Activated CD8-positive, alpha-beta memory T cell treated with anti-CD3 and anti-CD28 coated beads, Interleukin-2, amount 10 ng/mL, durations not matched to agents 7 days and 5 days (primary cell): ENCODE results near the gene LTO1. TPM values are rescaled to one million over a fixed set of nuclear protein-coding genes. Genes with fewer than 3 reads are reported as not detected.

Source experiments
- ATAC-seq: fragments of 150-1000 bp; cut with Tn5 transposase; one replicate; pipeline ENCODE4 v1.10.0; 2021; ENCODE audit warnings: moderate library complexity
- CTCF ChIA-PET: fragments of 350-600 bp; sonication (Branson Sonifier 250); formaldehyde crosslinking; loops from one replicate; lab custom pipeline; 2021; ENCODE audit warnings: antibody characterized with exemption; lab: Charles Lee
- DNase-seq: peaks from one replicate; pipeline ENCODE4 v3.0.0-alpha.2; 2020
- H3K27ac Mint-ChIP-seq: one replicate; pipeline ENCODE4 v1.8.0; 2021; ENCODE audit warnings: mild to moderate bottlenecking, mixed read lengths
- H3K27me3 Mint-ChIP-seq: one replicate; pipeline ENCODE4 v1.8.0; 2021; ENCODE audit warnings: mixed read lengths
- H3K36me3 Mint-ChIP-seq: one replicate; pipeline ENCODE4 v1.8.0; 2021; ENCODE audit warnings: mild to moderate bottlenecking, mixed read lengths
- H3K4me1 Mint-ChIP-seq: one replicate; pipeline ENCODE4 v1.8.0; 2021; ENCODE audit warnings: mixed read lengths
- H3K4me3 Mint-ChIP-seq: one replicate; pipeline ENCODE4 v1.8.0; 2021; ENCODE audit warnings: mild to moderate bottlenecking, moderate library complexity, mixed read lengths
- H3K9me3 Mint-ChIP-seq: one replicate; pipeline ENCODE4 v1.8.0; 2022; ENCODE audit warnings: low read depth, mixed read lengths
- total RNA-seq, 2 experiments: library from RNA; stranded (reverse); gene quantifications; one replicate each; pipeline ENCODE4 v1.2.3, GENCODE V29; 2021

Gene LTO1
- total RNA-seq, 2 experiments from 2014 or later = 24.0 to 26.3 TPM

GRCh38 chr11:69705901-69706787 lies 31.0 kb upstream of the LTO1 start:
- no peak overlapping the region for H3K4me3 Mint-ChIP-seq
- DNase-seq (no peak), ATAC-seq (no peak)
- no peaks in the 10 kb centered on the region for H3K9me3 Mint-ChIP-seq
- H3K4me1 Mint-ChIP-seq = peaks cover 4% of the 10 kb centered on the region
- no peak overlapping the region for H3K27ac Mint-ChIP-seq
- H3K27me3 Mint-ChIP-seq = peaks cover 62% of the 10 kb centered on the region
- H3K36me3 Mint-ChIP-seq = no peaks in the 10 kb centered on the region
- CTCF ChIA-PET = no interaction called here

GRCh38 chr11:69705351-69705811 lies 30.2 kb upstream of the LTO1 start:
- no peak for DNase-seq
- no peak overlapping the region for H3K27ac Mint-ChIP-seq
- no peaks in the 10 kb centered on the region for H3K9me3 Mint-ChIP-seq
- no peaks in the 10 kb centered on the region for H3K36me3 Mint-ChIP-seq
- CTCF ChIA-PET = no interaction called here
- peaks cover 4% of the 10 kb centered on the region for H3K4me1 Mint-ChIP-seq
- H3K4me3 Mint-ChIP-seq = no peak overlapping the region
- no peak for ATAC-seq
- peaks cover 70% of the 10 kb centered on the region for H3K27me3 Mint-ChIP-seq

- H3K9me3 Mint-ChIP-seq = no peaks in the 10 kb centered on the region
- H3K36me3 Mint-ChIP-seq = no peaks in the 10 kb centered on the region
- H3K4me1 Mint-ChIP-seq = peaks cover 4% of the 10 kb centered on the region
- CTCF ChIA-PET = no interaction called here
- no peak overlapping the region for H3K27ac Mint-ChIP-seq
- no peak overlapping the region for H3K4me3 Mint-ChIP-seq
- DNase-seq (no peak), ATAC-seq (no peak)
- H3K27me3 Mint-ChIP-seq = peaks cover 73% of the 10 kb centered on the region
Observed at GRCh38 chr11:69704508-69705253, 29.5 kb upstream of the LTO1 start.

GRCh38 chr11:69703768-69704507 lies 28.8 kb upstream of the LTO1 start, which contains the start of gene FGF19:
Gene FGF19, minus strand, starts transcription at chr11:69704022. Its CDS starts 146 bp downstream, at chr11:69703876.
- DNase-seq (no peak), ATAC-seq (no peak)
- H3K9me3 Mint-ChIP-seq = no peaks in the 10 kb centered on the region
- peaks cover 71% of the 10 kb centered on the region for H3K27me3 Mint-ChIP-seq
- H3K27ac Mint-ChIP-seq = no peak within 1 kb of the TSS
- H3K4me3 Mint-ChIP-seq = no peak within 1 kb of the TSS
- H3K36me3 Mint-ChIP-seq = no peaks in the 10 kb centered on the region
- CTCF ChIA-PET = no interaction called here
- peaks cover 4% of the 10 kb centered on the region for H3K4me1 Mint-ChIP-seq

DNA sequence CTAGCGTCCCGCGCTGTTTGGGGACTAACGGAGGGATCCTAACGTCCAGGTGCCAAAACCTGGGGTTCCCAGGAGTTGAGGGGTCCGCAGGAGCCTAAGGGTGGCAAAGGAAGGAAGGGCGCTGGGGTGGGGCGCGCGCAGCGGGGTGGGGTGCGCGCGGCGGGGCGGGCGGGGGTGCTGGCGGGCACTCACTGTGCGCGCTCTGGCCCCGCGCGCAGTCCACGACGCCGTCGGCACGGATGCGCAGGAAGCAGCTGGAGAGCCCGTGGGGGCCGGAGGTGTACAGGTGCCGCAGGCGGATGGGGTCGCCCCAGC lies 28.3 kb upstream of the LTO1 start:
- Mint-ChIP-seq H3K36me3 (no peaks in the 10 kb centered on the region), H3K27me3 (peaks cover 72% of the 10 kb centered on the region), H3K4me1 (peaks cover 4% of the 10 kb centered on the region), H3K4me3 (no peak overlapping the region), H3K9me3 (no peaks in the 10 kb centered on the region), H3K27ac (no peak overlapping the region)
- DNase-seq (no peak), ATAC-seq (no peak)
- CTCF ChIA-PET = no interaction called here

GRCh38 chr11:69702769-69703452 lies 27.8 kb upstream of the LTO1 start:
- CTCF ChIA-PET = no interaction called here
- Mint-ChIP-seq H3K36me3 (no peaks in the 10 kb centered on the region), H3K4me3 (no peak overlapping the region), H3K27me3 (peaks cover 74% of the 10 kb centered on the region), H3K4me1 (peaks cover 4% of the 10 kb centered on the region), H3K27ac (no peak overlapping the region), H3K9me3 (no peaks in the 10 kb centered on the region)
- ATAC-seq (no peak), DNase-seq (no peak)

DNA sequence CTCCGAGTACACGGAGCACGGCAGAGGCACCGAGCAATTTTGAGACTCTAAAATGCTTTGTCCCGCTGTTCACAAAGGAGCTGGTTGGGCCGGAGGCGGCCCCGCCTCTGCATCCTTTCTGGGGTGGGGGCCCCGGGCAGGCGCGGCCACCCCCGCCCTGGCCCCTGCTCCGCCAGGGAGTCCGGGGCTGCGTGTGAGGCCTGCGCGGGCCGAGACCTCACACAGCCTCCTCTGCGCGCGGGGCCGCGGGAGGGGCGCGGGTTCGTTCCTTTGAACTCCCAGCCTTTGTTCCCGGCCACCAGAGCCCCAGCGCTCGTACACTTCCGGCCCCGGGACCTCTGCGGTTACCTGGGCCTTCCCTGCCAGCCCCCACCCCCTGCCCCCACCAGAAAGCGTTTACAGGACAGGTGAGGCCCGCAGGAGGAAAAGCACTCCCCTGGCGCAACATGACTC lies 27.1 kb upstream of the LTO1 start:
- CTCF ChIA-PET = no interaction called here
- H3K9me3 Mint-ChIP-seq = no peaks in the 10 kb centered on the region
- peaks cover 4% of the 10 kb centered on the region for H3K4me1 Mint-ChIP-seq
- ATAC-seq = no peak
- DNase-seq = no peak
- no peak overlapping the region for H3K4me3 Mint-ChIP-seq
- H3K27me3 Mint-ChIP-seq = peaks cover 72% of the 10 kb centered on the region
- H3K36me3 Mint-ChIP-seq = no peaks in the 10 kb centered on the region
- no peak overlapping the region for H3K27ac Mint-ChIP-seq

DNA sequence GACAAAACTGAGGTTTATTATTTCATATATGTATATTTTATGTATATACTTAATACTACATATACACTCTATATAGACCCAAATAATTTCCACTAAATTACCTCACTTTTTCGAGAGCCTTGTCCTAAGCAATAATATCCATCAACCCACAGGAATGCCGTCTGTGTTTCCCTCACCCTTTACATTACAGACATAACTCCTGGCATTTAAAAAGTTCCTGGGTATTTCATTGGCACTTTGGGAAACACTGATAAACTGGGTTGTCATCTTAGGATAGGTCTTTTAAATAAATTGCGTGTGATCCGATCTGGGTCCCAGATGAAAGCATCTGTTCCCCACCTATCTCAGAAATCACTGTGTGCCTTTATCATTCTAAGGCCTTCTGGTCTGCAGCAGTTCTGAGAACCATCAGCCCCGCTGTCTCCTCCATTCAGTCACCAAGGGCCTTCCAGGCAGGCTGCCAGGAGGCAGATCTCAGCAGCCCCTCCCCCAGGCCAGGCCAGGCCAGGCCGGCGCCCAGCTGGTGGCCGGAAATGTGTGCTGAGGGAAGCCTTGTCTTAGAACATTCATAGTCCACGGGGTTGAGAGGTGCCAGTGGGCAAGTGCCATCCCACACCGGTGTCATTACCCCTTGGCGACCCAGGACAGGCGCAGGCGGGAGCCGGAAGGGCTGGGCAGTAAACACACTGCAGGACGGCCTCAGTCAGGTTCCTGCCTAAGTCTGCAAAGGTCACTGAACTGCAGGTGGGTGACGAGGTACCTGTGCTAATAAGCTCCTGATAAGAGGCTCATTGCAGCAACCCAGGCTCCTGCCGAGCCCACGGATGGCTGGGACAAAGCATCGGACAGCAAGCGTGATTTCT lies 25.4 kb upstream of the LTO1 start:
- no peak overlapping the region for H3K4me3 Mint-ChIP-seq
- H3K36me3 Mint-ChIP-seq = no peaks in the 10 kb centered on the region
- no peak for ATAC-seq
- H3K27me3 Mint-ChIP-seq = peaks cover 59% of the 10 kb centered on the region
- no peaks in the 10 kb centered on the region for H3K9me3 Mint-ChIP-seq
- no peak for DNase-seq
- H3K4me1 Mint-ChIP-seq = peaks cover 2% of the 10 kb centered on the region
- CTCF ChIA-PET = no interaction called here
- H3K27ac Mint-ChIP-seq = no peak overlapping the region

DNA sequence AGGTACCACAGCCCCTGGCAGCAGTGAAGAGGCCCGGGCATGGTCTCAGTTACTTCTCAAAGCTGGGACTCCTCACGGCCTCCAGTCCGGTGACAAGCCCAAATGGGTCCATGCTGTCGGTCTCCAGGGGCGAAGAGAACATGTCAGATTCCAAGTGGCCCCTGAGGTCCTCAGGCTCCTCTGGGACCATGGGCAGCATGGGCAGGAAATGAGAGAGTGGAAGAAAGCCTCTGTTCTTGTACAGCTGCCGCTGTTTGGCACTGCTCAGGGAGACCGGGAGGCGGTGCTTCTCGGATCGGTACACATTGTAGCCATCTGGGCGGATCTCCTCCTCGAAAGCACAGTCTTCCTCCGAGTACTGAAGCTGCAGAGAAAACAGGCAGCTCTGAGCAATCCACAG lies 24.1 kb upstream of the LTO1 start:
- no peak overlapping the region for H3K27ac Mint-ChIP-seq
- H3K4me1 Mint-ChIP-seq = peaks cover 2% of the 10 kb centered on the region
- DNase-seq (no peak), ATAC-seq (no peak)
- H3K4me3 Mint-ChIP-seq = no peak overlapping the region
- CTCF ChIA-PET = no interaction called here
- no peaks in the 10 kb centered on the region for H3K9me3 Mint-ChIP-seq
- no peaks in the 10 kb centered on the region for H3K36me3 Mint-ChIP-seq
- H3K27me3 Mint-ChIP-seq = peaks cover 52% of the 10 kb centered on the region

- Mint-ChIP-seq H3K36me3 (no peaks in the 10 kb centered on the region), H3K4me1 (peaks cover 2% of the 10 kb centered on the region), H3K4me3 (no peak overlapping the region), H3K27ac (no peak overlapping the region), H3K27me3 (peaks cover 59% of the 10 kb centered on the region), H3K9me3 (no peaks in the 10 kb centered on the region)
- CTCF ChIA-PET = no interaction called here
- ATAC-seq = no peak
- no peak for DNase-seq
Observed at GRCh38 chr11:69698362-69698761, 23.2 kb upstream of the LTO1 start.

GRCh38 chr11:69697861-69698260 lies 22.7 kb upstream of the LTO1 start:
- H3K4me3 Mint-ChIP-seq = no peak overlapping the region
- no peaks in the 10 kb centered on the region for H3K4me1 Mint-ChIP-seq
- DNase-seq (no peak), ATAC-seq (no peak)
- H3K9me3 Mint-ChIP-seq = no peaks in the 10 kb centered on the region
- H3K36me3 Mint-ChIP-seq = no peaks in the 10 kb centered on the region
- CTCF ChIA-PET = no interaction called here
- H3K27ac Mint-ChIP-seq = no peak overlapping the region
- H3K27me3 Mint-ChIP-seq = peaks cover 55% of the 10 kb centered on the region

DNA sequence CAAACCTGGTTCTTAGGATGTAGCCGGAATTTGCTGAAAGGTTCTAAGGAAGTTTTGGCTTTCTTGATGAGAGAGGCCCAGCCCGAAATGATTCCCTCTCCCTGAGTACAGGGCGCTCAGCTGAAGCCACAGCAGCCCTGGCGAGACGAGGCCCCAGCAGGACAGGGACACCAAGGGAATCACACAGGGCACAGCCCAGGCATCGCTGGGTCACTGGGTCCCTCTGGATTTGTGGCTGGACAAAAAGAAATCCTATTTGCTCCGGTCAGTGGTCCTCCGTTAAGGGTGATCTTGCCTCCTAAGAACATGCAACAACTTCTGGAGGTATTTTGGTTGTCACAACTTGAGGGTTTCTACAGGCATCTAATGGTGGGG lies 22.3 kb upstream of the LTO1 start:
- H3K27ac Mint-ChIP-seq = no peak overlapping the region
- H3K4me3 Mint-ChIP-seq = no peak overlapping the region
- ATAC-seq (no peak), DNase-seq (no peak)
- H3K36me3 Mint-ChIP-seq = no peaks in the 10 kb centered on the region
- no peaks in the 10 kb centered on the region for H3K9me3 Mint-ChIP-seq
- no peaks in the 10 kb centered on the region for H3K4me1 Mint-ChIP-seq
- CTCF ChIA-PET = no interaction called here
- peaks cover 53% of the 10 kb centered on the region for H3K27me3 Mint-ChIP-seq
